Measurements from ENCODE around the gene ATXN7L1.

Gene ATXN7L1

DNA sequence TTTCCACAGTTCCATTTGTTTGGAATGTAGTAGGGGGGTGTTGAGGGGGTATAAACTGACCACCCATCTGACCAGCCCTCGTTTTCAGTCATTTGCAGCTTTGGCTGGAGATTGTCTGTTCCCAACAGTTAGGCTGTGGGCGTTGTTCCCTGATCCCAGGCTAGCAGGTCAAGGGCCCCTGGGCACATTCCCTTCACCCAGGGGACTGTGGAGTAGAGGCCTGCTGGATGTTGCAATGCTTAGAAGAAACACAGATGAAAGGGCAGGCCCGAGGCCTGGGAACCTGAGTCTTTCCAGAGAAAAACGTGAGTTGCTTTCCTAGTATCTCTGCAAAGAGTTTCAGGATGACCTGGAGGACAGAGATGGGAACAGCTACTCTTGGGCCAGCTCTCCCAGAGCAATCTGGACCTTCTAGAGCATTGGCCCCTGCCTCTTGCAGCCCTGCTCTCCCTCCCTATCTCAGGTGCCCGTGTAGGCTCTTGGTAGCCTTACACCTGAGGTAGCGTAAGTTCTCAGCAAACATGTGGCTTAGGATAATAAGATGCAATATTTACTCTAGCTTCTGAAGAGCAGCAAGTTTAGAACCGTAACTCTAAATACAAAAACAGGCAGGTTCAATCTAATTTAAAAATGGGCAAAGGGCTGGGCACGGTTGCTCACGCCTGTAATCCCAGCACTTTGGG lies 195.8 kb downstream of the ATXN7L1 start:
- H3K36me3 Mint-ChIP-seq (ENCODE audit: low read depth), result peaks cover 13% of the 10 kb centered on the region
- peaks cover 15% of the 10 kb centered on the region for H3K4me1 Mint-ChIP-seq
- TF ChIP-seq, protein P1, sequence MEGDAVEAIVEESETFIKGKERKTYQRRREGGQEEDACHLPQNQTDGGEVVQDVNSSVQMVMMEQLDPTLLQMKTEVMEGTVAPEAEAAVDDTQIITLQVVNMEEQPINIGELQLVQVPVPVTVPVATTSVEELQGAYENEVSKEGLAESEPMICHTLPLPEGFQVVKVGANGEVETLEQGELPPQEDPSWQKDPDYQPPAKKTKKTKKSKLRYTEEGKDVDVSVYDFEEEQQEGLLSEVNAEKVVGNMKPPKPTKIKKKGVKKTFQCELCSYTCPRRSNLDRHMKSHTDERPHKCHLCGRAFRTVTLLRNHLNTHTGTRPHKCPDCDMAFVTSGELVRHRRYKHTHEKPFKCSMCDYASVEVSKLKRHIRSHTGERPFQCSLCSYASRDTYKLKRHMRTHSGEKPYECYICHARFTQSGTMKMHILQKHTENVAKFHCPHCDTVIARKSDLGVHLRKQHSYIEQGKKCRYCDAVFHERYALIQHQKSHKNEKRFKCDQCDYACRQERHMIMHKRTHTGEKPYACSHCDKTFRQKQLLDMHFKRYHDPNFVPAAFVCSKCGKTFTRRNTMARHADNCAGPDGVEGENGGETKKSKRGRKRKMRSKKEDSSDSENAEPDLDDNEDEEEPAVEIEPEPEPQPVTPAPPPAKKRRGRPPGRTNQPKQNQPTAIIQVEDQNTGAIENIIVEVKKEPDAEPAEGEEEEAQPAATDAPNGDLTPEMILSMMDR (IDR thresholded peaks at IDR 0.05), result no peak
- no peak overlapping the region for H3K4me3 Mint-ChIP-seq
- no peak for DNase-seq
- no peaks in the 10 kb centered on the region for H3K9me3 Mint-ChIP-seq
- no peaks in the 10 kb centered on the region for H3K27me3 Mint-ChIP-seq (ENCODE audit: low read depth, poor library complexity)
- no peak overlapping the region for H3K27ac Mint-ChIP-seq

DNA sequence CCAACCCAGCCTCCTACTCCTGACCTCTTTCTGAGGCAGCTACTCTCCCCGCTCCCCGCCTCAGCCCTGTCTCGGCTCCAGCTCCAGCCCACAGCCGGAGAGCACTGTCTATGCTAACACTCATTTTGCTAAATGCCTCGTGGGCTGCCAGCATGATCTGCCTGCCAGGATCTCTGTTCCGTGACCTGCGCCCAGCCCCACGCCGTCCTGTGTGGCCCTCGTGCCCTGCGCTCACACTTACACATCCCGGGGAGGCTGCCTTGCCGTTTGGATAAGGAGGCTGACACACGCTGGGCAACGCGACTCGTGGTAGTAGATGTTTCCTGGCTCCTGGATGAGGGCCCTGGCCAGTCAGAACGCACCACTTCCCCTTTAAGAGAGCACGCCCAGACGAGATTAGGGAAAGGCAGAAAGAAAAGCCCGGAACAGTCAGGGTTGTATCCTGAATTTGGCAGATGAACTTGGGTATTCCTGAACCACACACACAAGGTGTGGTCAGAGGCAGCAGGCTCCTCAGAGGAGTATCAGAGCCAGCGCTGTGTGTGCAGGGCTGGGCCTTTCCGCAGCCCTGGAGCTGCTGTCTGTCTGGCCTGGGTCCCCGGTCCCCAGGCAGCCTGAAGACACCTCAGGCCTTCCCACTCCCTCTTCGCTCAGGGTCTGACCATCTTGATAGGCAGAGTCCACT lies 197.4 kb downstream of the ATXN7L1 start:
- TF ChIP-seq, protein P1 (IDR thresholded peaks at IDR 0.05), result no peak
- H3K4me3 Mint-ChIP-seq, result no peak overlapping the region
- no peaks in the 10 kb centered on the region for H3K9me3 Mint-ChIP-seq
- no peak for DNase-seq
- peak overlapping the region; percentile 77 for H3K27ac Mint-ChIP-seq
- H3K36me3 Mint-ChIP-seq (ENCODE audit: low read depth), result peaks cover 3% of the 10 kb centered on the region
- H3K4me1 Mint-ChIP-seq, result peaks cover 15% of the 10 kb centered on the region
- H3K27me3 Mint-ChIP-seq (ENCODE audit: low read depth, poor library complexity), result no peaks in the 10 kb centered on the region

DNA sequence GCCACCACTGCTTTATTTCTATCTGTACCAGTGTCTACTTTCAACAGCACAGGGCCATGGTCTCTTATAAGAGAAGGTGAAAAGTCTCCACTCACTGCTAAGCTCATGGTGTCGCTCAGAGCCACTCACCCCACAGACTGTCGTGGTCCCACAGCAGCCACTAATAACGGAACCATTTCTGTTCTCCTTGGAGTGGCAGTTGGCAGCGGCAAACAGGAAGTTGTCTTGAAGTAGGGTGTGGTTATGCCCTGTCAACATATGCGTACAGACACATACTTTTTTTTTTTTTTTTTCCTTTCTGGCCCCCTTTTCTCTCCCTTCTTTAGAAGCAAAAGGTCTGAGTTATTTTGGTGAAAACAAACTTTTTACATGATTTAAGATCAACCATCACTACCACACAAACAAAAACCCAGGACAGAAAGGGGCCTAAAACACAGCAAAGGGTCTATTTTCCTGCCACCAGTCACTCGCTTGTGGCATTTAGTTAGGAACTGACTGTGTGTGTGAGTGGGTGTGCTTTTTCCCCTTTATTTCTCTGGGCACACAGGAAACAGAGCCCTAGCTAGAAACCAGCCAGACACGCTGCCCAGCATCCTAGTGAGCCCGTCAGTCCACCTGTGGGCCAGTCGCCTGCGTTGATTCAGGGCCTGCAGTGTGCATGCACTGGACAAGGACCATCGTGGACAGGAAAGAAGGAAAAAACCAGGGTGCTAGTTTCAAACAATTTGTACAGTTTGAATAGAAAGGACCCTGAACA lies 198.4 kb downstream of the ATXN7L1 start:
- peaks cover 15% of the 10 kb centered on the region for H3K4me1 Mint-ChIP-seq

DNA sequence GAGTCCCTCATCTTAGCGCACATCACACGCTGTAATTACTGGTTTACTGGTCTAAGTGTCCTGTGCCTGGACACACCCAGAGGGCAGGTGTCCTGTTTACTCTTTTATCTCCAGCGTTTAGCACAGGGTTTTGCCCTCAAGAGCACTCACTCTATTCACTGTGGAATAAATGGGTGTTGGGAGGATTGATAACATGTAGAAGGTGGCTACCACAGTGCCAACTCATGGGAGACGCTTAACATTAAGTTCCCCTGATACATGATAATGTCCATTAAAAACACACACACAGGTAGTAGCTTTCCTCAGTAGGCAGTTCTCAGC lies 199.0 kb downstream of the ATXN7L1 start:
- no peaks in the 10 kb centered on the region for H3K27me3 Mint-ChIP-seq (ENCODE audit: low read depth, poor library complexity)

More for the DNA sequence above, 198.4 kb downstream of the ATXN7L1 start:
- no peak for DNase-seq
- H3K4me3 Mint-ChIP-seq, result no peak overlapping the region
- no peaks in the 10 kb centered on the region for H3K9me3 Mint-ChIP-seq
- TF ChIP-seq, protein P1 (IDR thresholded peaks at IDR 0.05), result no peak
- no peaks in the 10 kb centered on the region for H3K27me3 Mint-ChIP-seq (ENCODE audit: low read depth, poor library complexity)
- peak overlapping the region; percentile 76 for H3K27ac Mint-ChIP-seq
- H3K36me3 Mint-ChIP-seq (ENCODE audit: low read depth), result no peaks in the 10 kb centered on the region

DNA sequence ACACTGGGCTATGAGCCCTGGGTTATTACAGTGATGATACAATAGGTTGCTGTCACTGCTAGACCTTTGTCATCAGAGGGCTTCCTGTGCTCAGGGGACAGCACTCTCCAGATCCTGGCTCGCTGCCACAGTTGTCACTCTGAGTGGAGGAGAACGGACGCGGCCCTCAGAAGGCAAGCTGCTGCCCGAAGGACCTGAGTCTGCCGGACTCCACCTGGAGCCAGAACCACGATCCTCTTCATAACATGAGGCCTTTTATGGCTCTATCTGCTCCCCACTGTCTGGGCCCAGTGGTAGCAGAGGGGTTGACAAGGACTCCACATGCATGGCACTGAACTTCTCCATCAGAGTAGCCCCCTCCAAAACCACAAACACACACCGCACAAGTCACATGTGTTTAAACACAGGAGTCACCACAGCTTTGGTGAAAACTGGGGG lies 200.4 kb downstream of the ATXN7L1 start:
- no peaks in the 10 kb centered on the region for H3K9me3 Mint-ChIP-seq
- no peaks in the 10 kb centered on the region for H3K27me3 Mint-ChIP-seq (ENCODE audit: low read depth, poor library complexity)
- peaks cover 15% of the 10 kb centered on the region for H3K4me1 Mint-ChIP-seq
- no peak overlapping the region for H3K27ac Mint-ChIP-seq
- TF ChIP-seq, protein P1 (IDR thresholded peaks at IDR 0.05), result no peak
- DNase-seq, result no peak
- H3K4me3 Mint-ChIP-seq, result no peak overlapping the region
- no peaks in the 10 kb centered on the region for H3K36me3 Mint-ChIP-seq (ENCODE audit: low read depth)

More for the DNA sequence above, 199.0 kb downstream of the ATXN7L1 start:
- Mint-ChIP-seq H3K4me3 (no peak overlapping the region), H3K36me3 (ENCODE audit: low read depth) (no peaks in the 10 kb centered on the region), H3K4me1 (peaks cover 15% of the 10 kb centered on the region), H3K27ac (peak overlapping the region; percentile 76), H3K9me3 (no peaks in the 10 kb centered on the region)
- DNase-seq, result no peak
- TF ChIP-seq, protein P1 (IDR thresholded peaks at IDR 0.05), result no peak

All from nephron progenitor cell (in vitro differentiated cells).